Neural crest cell (in vitro differentiated cells): ENCODE results near the gene PER2. TPM values are rescaled to one million over a fixed set of nuclear protein-coding genes. Genes with fewer than 3 reads are reported as not detected.
A peak's percentile ranks its signal among the peaks of the same experiment; 100 is the strongest.

ENCODE experiments used
- DNase-seq: peaks from one replicate; pipeline ENCODE4 v3.0.0; 2021; ENCODE audit warnings: low read depth, mixed read lengths, low spot score
- H3K27ac Mint-ChIP-seq: one replicate; pipeline ENCODE4 v1.8.0; 2021; ENCODE audit warnings: mild to moderate bottlenecking, mixed read lengths; ENCODE audit not compliant: unreplicated experiment
- H3K27me3 Mint-ChIP-seq: 2 replicates; pipeline ENCODE4 v1.8.0; 2021; ENCODE audit warnings: low read depth, mild to moderate bottlenecking, mixed read lengths
- H3K36me3 Mint-ChIP-seq: 2 replicates; pipeline ENCODE4 v1.8.0; 2021; ENCODE audit warnings: low read depth, mild to moderate bottlenecking, mixed read lengths
- H3K4me1 Mint-ChIP-seq: 2 replicates; pipeline ENCODE4 v1.8.0; 2021; ENCODE audit warnings: mixed read lengths
- H3K4me3 Mint-ChIP-seq: one replicate; pipeline ENCODE4 v1.8.0; 2021; ENCODE audit warnings: mild to moderate bottlenecking, mixed read lengths
- H3K9me3 Mint-ChIP-seq: 2 replicates; pipeline ENCODE4 v1.8.0; 2021; ENCODE audit warnings: mixed read lengths
- total RNA-seq: library from RNA; stranded (reverse); gene quantifications from 2 replicates; pipeline ENCODE4 v1.2.1, GENCODE V29; 2021
- TF ChIP-seq, protein P1 (sequence below): fragments of 200-600 bp; sonication (generic); conservative IDR thresholded peaks from 2 replicates; pipeline ENCODE4 v1.5.0; 2021; ENCODE audit warnings: antibody characterized with exemption, mild to moderate bottlenecking

The PER2 gene
- total RNA-seq, 1 donor from 2014 or later = 8.6 TPM

DNA sequence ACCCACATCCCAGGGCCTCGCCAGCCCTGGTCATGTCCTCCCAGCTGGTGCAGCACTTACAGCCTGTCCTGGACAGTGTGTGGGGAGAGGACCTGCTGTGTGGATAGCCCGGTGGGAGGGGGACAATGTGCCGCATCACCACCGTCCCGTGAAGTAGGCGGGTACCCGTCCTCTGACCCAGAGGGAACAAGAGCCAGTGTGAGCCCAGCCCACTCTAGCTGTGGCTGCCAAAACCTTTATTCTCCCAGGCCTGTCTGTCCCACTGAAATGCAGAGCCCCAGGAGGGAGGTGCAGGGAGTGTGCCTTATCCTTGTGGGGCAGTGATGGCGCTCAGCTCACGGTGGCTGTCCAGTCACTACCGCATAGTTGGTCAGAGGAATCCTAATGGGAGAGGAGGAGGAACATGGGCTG lies 33.6 kb upstream of the PER2 start:
- TF ChIP-seq, protein P1, sequence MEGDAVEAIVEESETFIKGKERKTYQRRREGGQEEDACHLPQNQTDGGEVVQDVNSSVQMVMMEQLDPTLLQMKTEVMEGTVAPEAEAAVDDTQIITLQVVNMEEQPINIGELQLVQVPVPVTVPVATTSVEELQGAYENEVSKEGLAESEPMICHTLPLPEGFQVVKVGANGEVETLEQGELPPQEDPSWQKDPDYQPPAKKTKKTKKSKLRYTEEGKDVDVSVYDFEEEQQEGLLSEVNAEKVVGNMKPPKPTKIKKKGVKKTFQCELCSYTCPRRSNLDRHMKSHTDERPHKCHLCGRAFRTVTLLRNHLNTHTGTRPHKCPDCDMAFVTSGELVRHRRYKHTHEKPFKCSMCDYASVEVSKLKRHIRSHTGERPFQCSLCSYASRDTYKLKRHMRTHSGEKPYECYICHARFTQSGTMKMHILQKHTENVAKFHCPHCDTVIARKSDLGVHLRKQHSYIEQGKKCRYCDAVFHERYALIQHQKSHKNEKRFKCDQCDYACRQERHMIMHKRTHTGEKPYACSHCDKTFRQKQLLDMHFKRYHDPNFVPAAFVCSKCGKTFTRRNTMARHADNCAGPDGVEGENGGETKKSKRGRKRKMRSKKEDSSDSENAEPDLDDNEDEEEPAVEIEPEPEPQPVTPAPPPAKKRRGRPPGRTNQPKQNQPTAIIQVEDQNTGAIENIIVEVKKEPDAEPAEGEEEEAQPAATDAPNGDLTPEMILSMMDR = no peak
- peak overlapping the region; percentile 89 for H3K4me3 Mint-ChIP-seq
- no peak for DNase-seq
- peaks cover 5% of the 10 kb centered on the region for H3K27me3 Mint-ChIP-seq
- peaks cover 15% of the 10 kb centered on the region for H3K4me1 Mint-ChIP-seq
- no peak overlapping the region for H3K27ac Mint-ChIP-seq
- no peaks in the 10 kb centered on the region for H3K9me3 Mint-ChIP-seq
- peaks cover 2% of the 10 kb centered on the region for H3K36me3 Mint-ChIP-seq

DNA sequence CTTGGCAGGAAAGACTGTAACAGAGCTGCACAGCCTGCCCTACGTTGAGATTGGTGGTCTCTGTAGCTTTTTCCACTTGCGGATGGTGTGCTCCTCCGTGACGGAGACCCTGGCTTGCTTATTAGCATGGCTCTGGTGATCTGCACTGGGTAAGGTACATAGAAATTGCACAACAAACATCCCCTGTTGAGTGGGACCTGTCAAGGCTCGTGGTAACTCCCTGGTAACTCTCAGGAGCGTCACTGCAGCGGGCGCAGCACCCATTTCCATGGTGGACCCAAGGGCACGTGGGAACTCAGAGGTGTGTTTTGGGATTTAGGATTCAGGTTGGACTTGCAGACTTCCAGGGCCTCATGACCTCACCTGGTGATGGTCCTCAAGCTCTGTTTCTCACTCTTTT lies 33.1 kb upstream of the PER2 start:
- peaks cover 5% of the 10 kb centered on the region for H3K27me3 Mint-ChIP-seq
- H3K27ac Mint-ChIP-seq = no peak overlapping the region
- H3K9me3 Mint-ChIP-seq = no peaks in the 10 kb centered on the region

DNA sequence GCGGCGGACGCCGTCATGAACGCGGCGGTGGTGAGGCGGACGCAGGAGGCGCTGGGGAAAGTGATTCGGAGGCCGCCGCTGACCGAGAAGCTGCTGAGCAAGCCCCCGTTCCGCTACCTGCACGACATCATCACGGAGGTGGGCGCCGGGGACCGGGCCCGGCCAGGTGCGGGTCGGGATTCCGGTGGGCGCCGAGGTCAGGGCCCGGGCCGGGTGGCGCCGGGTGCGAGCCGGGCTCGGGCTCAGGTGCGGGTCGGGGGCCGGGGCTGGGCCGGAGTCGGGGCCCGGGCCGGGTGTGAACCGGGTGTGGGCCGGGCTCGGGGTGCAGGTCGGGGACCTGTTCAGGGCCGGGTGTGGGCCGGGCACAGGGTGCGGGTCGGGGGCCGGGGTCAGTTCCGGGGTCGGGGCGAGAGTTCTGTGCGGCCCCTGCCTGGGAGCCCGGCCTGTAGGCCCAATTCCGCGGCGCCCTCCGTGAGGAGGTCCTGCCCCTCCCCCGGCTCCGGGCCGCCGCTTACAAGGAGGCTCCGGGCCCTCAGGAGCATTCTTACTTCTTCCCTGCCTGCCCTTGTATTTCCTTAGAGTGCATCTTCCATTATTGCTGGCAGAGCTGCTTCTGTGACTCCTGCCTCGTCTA lies 32.4 kb upstream of the PER2 start:
- Mint-ChIP-seq H3K27me3 (peaks cover 5% of the 10 kb centered on the region), H3K4me3 (peak overlapping the region; percentile 90), H3K9me3 (no peaks in the 10 kb centered on the region), H3K27ac (no peak overlapping the region), H3K4me1 (peaks cover 15% of the 10 kb centered on the region), H3K36me3 (peaks cover 2% of the 10 kb centered on the region)
- TF ChIP-seq, protein P1 = no peak
- DNase-seq = no peak

More for the DNA sequence above, 33.1 kb upstream of the PER2 start:
- peaks cover 15% of the 10 kb centered on the region for H3K4me1 Mint-ChIP-seq
- peak overlapping the region; percentile 89 for H3K4me3 Mint-ChIP-seq
- H3K36me3 Mint-ChIP-seq = peaks cover 2% of the 10 kb centered on the region
- TF ChIP-seq, protein P1 = no peak
- DNase-seq = no peak

DNA sequence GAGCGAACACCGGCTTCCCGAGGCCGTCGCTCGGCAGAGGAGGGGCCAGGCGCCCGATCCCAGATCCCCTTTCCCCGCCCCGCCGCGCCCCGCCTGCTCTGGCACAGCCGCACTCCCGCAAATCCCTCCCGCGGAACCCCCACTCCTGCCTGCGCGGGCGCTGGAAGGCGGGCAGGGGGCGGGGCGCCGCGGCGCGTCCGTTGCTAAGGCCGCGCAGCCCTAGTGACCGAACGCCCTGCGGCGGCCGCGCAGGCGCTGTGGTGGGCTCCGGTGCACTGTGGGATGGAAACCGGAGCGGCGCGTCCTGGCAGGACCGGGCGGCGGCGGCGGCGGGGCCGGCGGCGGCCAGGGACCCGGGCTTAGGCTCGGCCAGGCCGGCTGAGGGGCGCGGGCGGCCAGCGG lies 31.8 kb upstream of the PER2 start, which contains the start of gene TRAF3IP1:
Gene TRAF3IP1, plus strand, starts transcription at position 273 of the 402 bp plus-strand sequence. CDS start 145 bp downstream, outside the sequence.
- TF ChIP-seq, protein P1 = no peak
- H3K9me3 Mint-ChIP-seq = no peaks in the 10 kb centered on the region
- H3K36me3 Mint-ChIP-seq = no peaks in the 10 kb centered on the region
- H3K27ac Mint-ChIP-seq = no peak within 1 kb of the TSS
- peaks cover 5% of the 10 kb centered on the region for H3K27me3 Mint-ChIP-seq
- H3K4me3 Mint-ChIP-seq = peak within 1 kb of the TSS; percentile 90
- H3K4me1 Mint-ChIP-seq = peaks cover 15% of the 10 kb centered on the region
- peak; percentile 87 for DNase-seq

DNA sequence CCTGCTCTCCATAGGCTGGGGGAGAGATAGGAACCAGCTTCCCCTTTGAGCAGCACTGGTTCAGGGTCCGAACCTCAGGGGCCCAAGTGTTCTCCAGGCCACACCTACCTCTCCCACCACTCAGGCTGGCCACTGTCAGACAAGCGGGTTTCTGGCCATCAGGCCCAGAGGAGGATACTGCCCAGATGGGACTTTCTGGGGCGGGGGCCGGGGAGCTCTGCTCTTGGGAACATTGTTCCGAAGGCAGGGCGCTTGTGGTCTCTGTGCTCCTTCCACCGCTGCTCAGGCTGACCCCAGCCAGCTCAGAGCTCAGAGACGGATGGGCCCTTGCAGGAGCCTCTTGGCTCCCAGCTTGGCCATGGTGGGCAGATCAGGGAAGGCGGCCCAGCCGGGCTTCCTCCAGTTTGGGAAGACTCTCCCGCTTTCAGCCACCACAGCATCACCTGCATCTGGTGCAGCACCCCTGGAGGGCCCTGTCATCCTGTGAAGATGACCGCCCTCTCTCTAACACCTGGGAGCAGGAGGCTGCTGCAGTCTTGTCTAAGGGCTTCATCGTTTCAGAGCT lies 26.7 kb upstream of the PER2 start:
- DNase-seq = no peak
- H3K4me1 Mint-ChIP-seq = peaks cover 5% of the 10 kb centered on the region
- TF ChIP-seq, protein P1 = no peak
- no peaks in the 10 kb centered on the region for H3K9me3 Mint-ChIP-seq
- H3K27ac Mint-ChIP-seq = no peak overlapping the region
- no peaks in the 10 kb centered on the region for H3K36me3 Mint-ChIP-seq
- peaks cover 5% of the 10 kb centered on the region for H3K27me3 Mint-ChIP-seq
- H3K4me3 Mint-ChIP-seq = peak overlapping the region; percentile 5
